GM18861 (cell line): ENCODE results near the gene MTCL1.

Experiments
- ATAC-seq: cut with Tn5 transposase; IDR thresholded peaks from one replicate; pipeline ENCODE4 v1.9.1; 2021; ENCODE audit not compliant: unreplicated experiment

Gene MTCL1

DNA sequence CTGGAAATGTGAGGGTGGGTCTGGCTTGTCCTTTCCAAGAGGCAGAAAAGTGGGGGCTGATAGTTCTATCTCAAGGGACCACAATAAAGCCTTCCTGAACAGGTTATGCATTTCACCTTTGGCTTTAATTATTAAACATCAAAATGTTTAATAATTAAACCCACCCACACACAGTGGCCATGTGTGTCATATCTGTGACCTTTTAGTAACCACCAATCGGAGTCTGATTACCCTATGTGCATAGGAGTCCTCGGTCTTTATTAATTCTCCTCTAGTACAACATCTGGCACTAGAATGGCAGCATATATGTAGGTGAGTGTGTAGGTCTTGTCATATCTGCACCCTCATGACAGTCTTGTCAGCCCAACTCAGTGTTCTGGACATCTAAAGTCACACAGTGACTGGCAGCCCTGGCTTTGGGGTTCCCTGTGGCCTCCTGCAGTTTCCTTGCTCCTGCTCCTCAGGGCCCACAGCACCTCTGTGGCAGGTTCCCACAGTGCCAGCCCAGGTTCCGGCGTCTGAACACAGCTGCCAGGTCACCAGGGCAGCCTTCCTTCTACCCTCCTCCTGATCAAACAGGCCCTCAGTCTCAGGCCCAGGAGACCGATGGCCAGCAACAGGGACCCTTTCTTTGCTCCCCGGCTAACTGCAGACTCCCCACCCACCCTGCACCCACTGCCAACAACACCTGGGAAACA, 100.9 kb downstream of the MTCL1 start:
- no peak for ATAC-seq

DNA sequence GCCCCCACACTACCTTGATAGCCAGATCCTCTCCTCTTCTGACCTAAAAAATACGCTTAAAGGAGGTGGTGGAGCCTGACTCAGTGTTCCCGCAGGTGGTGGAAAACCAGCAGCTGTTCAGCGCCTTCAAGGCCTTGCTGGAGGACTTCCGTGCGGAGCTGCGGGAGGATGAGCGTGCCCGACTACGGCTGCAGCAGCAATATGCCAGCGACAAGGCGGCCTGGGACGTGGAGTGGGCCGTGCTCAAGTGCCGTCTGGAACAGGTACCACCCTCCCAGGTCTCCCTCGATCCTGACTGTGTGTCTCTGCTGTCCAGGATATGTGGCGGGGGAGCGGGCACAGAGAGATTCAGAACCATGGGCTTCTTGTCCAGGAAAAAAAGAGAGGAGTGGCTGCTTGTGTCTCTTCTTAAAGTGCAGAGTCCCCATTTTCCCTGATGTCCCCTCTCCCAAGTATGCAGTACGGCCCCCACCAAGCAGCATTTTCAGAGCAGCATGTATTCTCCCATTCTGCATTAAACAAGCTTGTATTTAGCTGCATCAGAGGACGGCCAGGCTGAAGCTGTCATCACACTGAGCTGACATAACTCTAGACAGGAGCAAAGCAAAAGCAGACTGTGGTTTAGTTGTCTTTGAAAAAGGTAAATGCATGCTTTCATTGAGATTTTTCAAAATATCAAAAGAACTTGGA, 101.6 kb downstream of the MTCL1 start:
- no peak for ATAC-seq

DNA sequence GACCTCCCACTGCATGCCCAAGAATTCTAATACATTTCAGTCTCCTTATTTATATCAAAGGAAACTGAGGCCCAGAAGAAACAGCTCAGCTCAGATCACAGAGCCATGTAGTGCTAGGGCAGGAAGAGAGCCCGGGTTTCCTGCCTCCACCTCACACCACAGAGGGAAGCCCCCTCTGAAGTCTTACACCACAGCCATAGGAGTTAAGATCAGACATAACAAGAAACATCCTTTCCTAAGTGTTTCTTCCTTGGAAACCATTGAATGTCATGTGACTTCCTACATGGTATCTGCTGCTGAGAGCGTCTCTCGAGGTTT, 102.1 kb downstream of the MTCL1 start:
- no peak for ATAC-seq

DNA sequence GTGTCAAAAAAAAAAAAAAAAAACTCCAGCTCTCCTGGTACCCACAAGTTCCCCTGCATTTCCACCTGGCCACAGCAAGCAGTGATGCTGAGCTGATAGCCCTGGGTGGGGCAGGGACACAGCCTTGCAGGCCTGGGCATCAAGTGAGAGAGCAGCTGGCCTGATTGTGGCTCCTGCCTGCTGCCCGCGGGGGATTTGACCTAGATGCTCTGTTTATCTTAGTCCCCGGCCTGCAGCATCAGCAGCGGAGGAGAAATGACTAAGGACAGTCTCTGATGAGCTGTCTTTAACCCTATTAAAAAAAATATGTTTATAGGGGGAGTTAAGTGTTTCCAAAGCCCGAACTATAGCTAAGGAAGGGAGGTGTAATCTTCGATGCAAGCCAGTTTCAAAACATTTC, 102.6 kb downstream of the MTCL1 start:
- no peak for ATAC-seq

DNA sequence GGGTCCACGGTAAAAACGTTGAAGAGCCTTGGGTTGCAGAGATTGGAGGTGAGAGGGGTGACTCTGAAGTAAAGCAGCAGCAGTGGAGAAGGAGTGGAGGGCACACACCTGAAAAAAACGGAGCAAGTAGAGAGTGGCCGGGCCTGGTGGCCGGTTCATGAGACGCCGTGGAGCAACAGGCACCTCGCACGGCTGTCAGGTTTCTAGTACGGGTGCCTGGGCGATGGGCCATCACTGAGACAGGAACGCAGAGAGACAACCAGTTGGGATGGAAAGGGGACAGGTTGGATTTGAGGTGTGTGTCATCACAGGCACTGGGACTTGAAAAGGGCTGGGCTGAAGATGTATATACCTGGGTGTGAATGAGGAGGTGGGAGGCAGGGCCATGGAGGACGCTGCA, 104.2 kb downstream of the MTCL1 start:
- no peak for ATAC-seq

DNA sequence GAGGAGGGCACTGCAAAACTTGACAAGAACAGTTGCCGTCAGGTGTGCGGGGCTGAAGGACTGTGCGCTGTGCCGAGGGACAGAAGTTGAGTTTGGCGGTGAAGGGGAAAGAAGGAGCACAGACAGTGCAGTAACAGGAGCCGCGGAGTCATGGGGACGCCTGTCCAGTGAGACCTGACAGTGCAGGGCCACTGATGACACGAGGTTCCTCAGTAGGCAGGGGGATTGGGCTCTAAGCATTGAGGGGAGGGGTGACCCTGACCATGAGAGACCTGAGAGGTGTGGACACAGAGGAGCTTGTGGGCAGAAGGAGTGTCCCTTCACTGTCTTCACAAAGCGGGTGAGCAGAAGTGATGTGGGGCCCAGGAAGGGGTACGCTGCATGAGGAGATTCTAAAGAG, 104.8 kb downstream of the MTCL1 start:
- ATAC-seq, result no peak

DNA sequence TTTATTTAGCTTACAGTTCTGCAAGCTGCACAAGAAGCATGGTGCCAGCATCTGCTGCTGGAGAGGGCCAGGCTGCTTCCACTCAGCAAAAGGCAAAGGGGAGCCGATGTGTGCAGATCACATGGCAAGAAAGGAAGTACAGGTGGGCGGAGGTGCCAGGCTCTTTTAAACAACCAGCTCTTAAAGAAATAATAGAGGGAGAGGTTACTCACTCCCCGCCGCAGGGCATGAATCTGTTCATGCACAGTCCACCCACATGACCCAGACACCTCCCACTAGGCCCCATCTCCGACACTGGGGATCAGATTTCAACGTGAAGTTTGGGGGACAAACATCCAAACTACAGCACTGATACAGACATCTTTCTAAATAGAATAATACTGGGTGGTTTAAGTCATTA, 105.8 kb downstream of the MTCL1 start:
- ATAC-seq, result no peak

DNA sequence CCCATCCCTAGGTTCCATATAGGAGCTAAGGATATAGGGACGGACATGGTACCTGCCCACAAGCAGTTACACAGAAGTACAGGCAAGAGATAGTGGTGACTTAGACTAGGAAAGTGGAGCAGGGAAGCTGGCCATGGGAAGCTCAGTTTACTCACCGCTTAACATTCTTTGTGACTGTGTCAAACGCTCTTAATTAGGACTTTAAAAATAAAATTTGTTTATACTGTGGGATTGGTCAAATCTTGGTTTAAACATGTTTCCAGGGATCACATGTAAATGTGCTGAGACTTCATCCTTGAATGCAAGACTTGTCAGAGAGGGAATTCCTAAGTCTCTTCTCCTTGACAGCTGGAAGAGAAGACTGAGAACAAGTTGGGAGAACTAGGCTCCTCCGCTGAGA, 107.3 kb downstream of the MTCL1 start:
- no peak for ATAC-seq

DNA sequence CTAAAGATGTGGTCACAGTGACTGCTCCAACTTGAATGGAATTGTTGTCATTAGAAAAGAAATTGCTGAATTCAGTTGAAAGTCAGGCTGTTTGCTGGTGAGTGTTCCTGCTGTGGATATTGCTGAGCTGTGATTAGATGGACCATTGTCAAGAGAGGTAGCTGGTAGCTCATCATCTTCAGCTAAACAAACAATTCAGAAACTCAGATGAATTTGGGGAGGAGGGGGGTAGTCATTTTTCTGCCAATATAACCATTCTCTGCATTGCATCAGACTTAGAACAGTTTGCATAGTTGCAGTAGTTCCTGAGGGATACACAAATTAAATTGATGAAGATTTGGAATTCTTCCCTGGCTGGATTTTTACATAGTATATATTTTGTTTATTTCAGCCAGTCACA, 108.3 kb downstream of the MTCL1 start:
- no peak for ATAC-seq

DNA sequence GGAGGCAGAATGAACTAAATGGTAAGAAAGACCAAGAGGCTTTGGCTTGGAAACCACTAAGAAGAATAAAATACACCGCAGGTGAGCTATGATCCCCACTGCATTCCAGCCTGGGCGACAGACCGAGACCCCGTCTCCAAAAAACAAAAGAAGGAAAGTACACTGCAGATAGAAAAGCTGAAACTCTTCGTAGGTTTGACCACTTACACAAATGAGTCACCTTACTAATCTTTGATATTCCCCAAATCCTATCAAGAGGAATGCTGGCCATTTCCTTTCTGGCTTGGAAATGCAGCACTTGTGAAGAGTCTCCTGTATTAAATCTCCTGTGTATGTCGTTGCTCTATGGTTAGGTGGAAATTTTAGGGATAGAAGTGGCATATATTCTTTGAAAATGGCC, 108.8 kb downstream of the MTCL1 start:
- no peak for ATAC-seq

DNA sequence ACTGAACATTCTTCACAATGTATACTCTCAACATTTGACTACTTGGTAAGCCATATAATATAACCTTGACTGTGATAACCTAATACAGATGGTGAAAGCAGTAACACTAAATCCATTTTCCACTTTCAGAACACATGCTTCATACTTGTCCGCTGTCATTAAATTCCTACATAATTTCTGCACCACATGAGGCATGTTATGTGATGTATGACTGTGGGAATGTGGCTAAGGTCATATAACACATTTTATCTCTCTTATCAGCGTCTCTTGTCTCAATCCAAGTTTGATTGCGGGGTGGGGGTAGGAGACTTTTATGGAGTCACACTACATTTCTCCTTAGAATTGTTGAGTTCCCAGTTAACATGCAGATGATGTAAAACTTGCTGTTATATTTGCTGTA, 110.9 kb downstream of the MTCL1 start:
- ATAC-seq, result no peak

DNA sequence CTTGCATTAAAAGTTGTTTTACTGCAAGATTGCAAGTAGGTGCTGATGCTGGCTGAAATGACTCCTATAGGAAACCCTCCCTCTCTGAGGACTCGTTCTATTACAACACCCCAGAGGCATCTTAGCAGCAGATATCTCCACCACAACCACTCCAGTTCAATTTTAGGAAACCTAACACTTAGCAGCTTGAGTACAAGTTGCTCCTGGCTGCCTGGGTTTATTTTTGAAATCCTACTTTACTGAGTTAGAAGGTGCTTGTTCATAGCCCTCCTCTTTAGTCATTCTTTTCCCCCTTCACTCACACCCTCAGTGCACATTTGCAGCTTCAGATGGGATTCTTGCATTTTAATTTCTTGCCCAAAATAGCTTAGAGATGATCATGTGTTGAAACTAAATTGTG, 111.5 kb downstream of the MTCL1 start:
- no peak for ATAC-seq

DNA sequence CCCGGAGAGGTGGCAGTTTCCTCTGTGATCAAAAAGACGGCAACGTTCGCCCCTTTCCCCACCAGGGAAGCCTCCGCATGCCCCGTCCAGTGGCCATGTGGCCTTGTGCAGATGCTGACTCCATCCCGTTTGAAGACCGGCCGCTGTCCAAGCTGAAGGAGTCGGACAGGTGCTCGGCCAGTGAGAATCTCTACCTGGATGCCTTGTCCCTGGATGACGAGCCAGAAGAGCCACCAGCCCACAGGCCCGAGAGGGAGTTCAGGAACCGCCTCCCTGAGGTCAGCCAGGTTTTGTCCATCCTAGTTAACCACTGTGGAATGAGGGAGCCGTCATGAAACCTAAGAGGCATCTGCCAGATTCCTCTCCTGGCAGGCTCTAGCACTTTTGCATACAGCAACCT, 113.6 kb downstream of the MTCL1 start:
- ATAC-seq, result no peak

DNA sequence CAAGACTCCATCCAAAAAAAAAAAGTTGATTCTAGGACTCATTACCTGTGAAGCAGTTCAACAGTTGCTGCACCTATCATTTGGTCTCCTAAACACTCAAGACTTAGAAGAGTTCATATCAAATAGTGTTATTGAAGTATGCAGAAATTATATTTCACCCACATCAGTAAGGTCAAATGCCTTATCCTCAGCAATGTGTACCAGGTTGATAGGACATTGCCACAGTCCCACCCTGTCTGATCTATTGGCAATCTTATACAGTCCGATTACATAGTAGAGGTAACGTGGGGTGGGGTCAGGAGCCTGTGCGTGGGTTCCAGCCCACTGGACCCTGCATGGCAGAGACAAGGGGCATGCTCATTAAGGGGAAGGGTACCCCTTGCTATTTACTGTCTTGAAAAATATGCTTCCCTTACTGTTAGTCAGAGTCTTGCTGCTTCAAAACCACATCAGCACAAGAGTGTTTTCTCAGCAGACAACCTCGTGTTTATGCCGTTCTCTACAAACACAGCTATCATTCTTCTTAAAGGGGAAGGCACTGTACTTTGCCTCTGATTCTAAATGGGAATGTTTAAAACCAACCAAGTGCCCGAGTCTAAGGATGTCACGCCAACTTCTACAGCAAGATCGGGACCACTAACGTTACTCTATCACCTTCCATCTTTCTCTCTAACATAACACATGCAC, 115.2 kb downstream of the MTCL1 start:
- ATAC-seq, result no peak

DNA sequence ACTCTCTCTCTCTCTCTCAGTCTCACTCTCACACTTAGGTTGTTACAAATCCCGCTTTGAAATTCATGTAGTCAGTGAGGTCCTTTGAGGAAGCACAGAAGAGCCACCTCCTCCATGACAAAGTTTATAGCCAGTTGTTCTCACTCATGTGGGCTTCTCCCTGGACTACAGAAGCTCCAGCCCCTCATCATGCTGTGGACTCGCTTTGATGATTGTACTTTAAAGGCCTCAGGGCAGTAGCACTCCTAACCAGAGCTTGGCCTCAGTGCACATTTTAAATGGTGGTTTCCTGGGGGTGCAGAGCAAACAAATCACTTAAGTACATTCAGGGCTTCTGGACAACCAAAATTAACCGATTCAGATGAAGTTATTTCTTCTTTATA, 115.7 kb downstream of the MTCL1 start:
- no peak for ATAC-seq

DNA sequence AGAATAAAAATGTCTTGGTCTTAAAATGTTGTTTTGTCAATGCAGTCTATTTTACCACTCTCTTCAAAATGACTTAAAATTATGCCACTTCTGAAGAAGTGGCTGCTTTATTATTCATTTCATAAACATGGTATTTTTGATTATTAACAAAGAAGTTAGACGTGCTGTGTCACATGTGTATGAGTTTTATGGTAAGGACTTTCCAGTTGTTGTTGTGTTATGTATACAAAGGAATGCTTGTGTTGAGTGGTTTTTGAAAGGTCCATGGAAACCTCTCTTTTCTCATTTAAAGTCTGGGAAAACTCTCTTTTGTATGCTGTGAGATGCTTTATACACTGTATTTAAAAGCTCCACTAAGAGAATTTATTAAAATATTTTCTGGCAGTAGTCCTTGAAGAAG, 116.2 kb downstream of the MTCL1 start:
- no peak for ATAC-seq

DNA sequence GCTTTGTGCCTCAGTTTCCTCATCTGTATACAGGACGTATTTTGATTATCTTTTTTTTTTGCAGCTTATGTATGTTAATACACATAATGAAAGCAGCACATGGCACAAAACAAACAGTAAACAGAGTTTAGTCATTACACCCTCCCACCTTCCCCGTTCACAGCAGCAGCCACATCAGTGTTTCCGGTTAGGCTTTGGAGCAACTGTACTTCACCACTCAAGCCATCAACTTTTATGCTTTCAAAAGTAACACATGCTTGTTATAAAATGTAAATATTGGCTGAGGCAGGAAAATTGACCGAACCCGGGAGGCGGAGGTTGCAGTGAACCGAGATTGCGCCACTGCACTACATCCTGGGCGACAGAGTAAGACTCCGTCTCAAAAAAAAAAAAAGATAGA, 117.3 kb downstream of the MTCL1 start:
- no peak for ATAC-seq

DNA sequence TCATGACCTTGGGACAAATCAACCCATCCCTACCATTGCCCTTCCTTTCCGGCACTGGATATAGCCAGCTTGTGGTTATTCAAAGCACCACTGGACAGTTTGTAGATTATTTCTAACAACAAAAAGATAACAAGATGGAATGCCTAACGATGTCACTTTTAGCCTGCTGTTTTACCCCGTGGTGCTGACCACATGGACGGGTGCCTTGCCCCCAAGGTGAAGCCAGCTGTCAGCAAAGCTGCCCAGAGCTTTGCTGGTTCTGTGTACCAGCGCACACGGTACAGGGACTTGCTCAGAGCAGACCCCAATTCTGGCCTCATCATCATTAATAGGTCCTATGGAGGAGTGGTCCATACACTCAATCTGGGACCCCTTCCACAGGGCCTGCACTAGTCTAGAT, 118.2 kb downstream of the MTCL1 start:
- ATAC-seq, result no peak

DNA sequence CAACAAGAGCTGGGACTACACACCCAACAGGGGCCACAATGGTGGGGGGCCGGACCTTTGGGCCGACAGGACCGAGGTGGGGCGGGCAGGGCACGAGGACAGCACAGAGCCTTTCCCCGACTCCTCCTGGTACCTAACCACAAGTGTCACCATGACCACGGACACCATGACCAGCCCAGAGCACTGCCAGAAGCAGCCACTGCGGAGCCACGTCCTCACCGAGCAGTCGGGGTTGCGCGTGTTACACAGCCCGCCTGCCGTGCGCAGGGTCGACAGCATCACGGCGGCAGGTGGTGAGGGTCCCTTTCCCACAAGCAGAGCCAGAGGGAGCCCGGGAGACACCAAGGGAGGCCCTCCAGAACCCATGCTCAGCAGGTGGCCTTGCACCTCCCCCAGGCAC, 119.5 kb downstream of the MTCL1 start:
- ATAC-seq, result no peak

DNA sequence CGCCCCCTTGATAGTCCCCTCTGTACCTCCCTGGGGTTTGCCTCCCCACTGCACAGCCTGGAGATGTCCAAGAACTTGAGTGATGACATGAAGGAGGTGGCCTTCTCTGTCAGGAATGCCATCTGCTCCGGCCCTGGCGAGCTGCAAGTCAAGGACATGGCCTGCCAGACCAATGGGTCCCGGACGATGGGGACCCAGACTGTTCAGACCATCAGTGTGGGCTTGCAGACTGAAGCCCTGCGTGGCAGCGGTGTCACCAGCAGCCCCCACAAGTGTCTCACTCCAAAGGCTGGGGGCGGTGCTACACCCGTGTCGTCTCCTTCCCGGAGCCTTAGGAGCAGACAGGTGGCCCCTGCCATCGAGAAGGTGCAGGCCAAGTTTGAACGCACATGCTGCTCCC, 119.9 kb downstream of the MTCL1 start:
- no peak for ATAC-seq

DNA sequence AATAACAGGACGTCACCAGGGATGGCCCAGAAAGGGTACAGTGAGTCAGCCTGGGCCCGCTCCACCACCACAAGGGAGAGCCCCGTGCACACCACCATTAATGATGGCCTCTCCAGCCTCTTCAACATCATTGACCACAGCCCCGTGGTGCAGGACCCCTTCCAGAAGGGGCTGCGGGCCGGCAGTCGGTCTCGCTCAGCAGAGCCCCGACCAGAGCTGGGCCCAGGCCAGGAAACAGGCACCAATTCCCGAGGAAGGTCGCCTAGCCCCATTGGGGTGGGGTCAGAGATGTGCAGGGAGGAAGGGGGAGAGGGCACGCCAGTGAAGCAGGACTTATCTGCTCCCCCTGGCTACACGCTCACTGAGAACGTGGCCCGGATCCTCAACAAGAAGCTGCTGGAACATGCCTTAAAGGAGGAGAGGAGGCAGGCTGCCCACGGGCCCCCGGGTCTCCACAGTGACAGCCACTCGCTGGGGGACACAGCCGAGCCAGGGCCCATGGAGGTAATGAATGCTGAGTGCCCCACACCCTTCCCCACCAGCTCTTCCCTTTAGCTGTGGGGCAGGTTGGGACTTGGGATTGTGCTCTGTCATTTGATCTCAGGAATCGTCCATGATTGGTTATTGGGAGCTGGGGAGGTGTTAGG, 120.5 kb downstream of the MTCL1 start:
- ATAC-seq, result no peak

DNA sequence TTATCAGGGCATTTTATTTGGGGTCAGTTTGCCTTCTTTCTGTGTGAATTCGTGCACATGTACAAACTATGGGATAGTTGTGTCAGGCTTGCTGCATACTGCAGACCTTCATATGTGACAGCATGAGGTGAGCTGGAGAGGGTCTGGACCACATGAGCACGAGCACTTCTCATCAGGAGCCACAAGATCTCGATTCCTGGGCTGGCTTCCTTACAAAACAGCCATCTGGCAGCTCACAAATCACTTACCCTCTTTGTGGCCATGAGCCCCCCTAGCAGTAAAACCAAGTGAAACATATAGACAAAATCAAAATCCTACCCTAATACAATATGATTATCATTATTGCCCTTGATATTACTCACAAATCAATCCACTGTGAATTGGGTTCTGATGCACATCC, 121.2 kb downstream of the MTCL1 start:
- ATAC-seq, result no peak
